Thoracic aorta (tissue), 2 donors: Measurements from ENCODE around the gene CACNA1I. TPM values are rescaled to one million over a fixed set of nuclear protein-coding genes. Genes with fewer than 3 reads are reported as not detected.

Experiments
- ATAC-seq: fragments of 150-250 bp; one replicate; pipeline ENCODE4 v1.8.0; 2017; ENCODE audit warnings: low read depth; ENCODE audit not compliant: insufficient number of reproducible peaks, low FRiP score
- DNase-seq: peaks from one replicate; pipeline ENCODE4 v3.0.0-alpha.2; 2020; ENCODE audit warnings: low spot score
- H3K27ac ChIP-seq, 2 donors: fragments of 200-600 bp; sonication (generic); 1 replicate in 1 of 2; 2 replicates in 1 of 2; pipeline ENCODE4 v1.5.1; 2016; ENCODE audit warnings: mild to moderate bottlenecking in 2 of 2, moderate library complexity in 2 of 2
- H3K27me3 ChIP-seq: fragments of 200-600 bp; sonication (generic); replicated peaks from 2 replicates; pipeline ENCODE4 v1.6.0; 2016; ENCODE audit warnings: mild to moderate bottlenecking; ENCODE audit not compliant: insufficient read depth
- H3K36me3 ChIP-seq: fragments of 200-600 bp; sonication (generic); one replicate; pipeline ENCODE4 v1.5.1; 2016
- H3K4me1 ChIP-seq, 2 donors: fragments of 200-600 bp; sonication (generic); 1 replicate in 1 of 2; 2 replicates in 1 of 2; pipeline versions ENCODE4 v1.5.1 to v1.6.0; 2016; ENCODE audit warnings: low read depth in 2 of 2, mild to moderate bottlenecking in 1 of 2; ENCODE audit not compliant: control insufficient read depth in 1 of 2
- H3K4me3 ChIP-seq: fragments of 200-600 bp; sonication (generic); 2 replicates; pipeline ENCODE4 v1.5.1; 2016; ENCODE audit warnings: mild to moderate bottlenecking
- H3K9me3 ChIP-seq: fragments of 200-600 bp; sonication (generic); 2 replicates; pipeline ENCODE4 v1.5.1; 2016
- total RNA-seq, 2 donors: library from RNA; depleted of rRNA; stranded (reverse); fragments of >200 nt; gene quantifications; one replicate each; pipeline versions ENCODE4 v1.1.0 to v1.2.3, GENCODE V29; 2016
- TF ChIP-seq, protein P1 (sequence below): fragments of 200-600 bp; sonication (generic); IDR thresholded peaks from one replicate; pipeline ENCODE4 v1.5.1; 2019; ENCODE audit warnings: antibody characterized with exemption

Gene CACNA1I
- total RNA-seq, 2 donors from 2014 or later = 0.14 to 0.21 TPM

DNA sequence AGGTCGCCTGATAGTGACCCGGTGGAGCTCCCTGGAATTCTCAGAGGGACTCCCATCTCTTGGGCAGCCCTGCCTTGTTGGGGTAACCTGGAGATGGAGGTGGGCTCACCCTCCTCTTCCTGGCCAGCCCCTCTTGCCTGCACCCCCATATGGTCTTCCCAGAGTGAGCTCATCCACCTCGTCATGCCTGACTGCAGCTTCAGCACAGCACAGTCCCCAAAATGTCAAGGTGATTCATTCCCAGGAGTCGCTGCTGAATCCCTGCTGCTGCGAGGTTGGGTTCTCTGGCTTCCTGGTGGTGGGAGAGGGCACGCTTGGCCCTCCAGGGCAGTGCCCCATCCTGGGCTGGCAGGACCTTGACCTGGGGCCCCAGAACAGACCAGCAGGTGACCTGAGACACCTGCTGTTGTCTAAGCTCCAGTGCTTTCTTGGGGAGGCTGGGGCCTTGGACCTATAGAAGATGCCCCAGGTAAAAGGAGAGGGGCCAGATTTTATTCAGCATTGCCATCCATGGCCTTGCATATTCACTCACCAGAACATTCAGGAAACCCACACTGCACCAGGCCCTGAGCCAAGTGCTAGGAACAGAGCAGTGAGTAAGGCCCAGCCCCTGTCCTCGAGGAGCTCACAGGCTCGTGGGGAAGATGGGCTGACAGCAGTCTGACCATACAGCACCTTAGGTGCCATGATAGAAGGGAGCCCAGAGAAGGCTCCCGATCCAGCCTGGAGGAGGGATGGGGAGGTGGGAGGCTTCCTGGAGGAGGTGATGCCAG, 72.9 kb downstream of the CACNA1I start:
- DNase-seq (no peak), ATAC-seq (no peak)
- H3K27me3 ChIP-seq = no peaks in the 10 kb centered on the region
- TF ChIP-seq, protein P1, sequence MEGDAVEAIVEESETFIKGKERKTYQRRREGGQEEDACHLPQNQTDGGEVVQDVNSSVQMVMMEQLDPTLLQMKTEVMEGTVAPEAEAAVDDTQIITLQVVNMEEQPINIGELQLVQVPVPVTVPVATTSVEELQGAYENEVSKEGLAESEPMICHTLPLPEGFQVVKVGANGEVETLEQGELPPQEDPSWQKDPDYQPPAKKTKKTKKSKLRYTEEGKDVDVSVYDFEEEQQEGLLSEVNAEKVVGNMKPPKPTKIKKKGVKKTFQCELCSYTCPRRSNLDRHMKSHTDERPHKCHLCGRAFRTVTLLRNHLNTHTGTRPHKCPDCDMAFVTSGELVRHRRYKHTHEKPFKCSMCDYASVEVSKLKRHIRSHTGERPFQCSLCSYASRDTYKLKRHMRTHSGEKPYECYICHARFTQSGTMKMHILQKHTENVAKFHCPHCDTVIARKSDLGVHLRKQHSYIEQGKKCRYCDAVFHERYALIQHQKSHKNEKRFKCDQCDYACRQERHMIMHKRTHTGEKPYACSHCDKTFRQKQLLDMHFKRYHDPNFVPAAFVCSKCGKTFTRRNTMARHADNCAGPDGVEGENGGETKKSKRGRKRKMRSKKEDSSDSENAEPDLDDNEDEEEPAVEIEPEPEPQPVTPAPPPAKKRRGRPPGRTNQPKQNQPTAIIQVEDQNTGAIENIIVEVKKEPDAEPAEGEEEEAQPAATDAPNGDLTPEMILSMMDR = no peak
- no peaks in the 10 kb centered on the region for H3K36me3 ChIP-seq
- no peak overlapping the region for H3K4me3 ChIP-seq
- H3K9me3 ChIP-seq = no peaks in the 10 kb centered on the region
- H3K27ac ChIP-seq = no peak overlapping the region
- no peaks in the 10 kb centered on the region for H3K4me1 ChIP-seq

DNA sequence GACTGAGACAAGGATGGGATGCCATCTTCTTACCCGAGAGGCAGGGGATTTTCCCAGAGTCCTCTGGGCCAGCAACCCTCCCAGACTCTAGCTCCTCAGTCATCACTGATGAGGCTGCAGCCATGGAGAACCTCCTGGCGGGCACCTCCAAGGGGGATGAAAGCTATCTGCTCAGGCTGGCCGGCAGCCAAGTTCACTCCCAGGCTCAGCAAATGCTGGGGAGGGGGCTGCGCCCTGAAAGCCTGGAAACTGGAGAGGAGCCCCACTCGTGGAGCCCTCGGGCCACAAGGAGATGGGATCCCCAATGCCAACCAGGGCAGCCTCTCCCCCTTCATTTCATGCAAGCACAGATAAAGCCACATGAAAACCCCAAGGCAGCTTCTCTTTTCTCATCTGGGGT, 75.0 kb downstream of the CACNA1I start:
- ATAC-seq = no peak
- Histone ChIP-seq H3K9me3 (no peaks in the 10 kb centered on the region), H3K4me3 (no peak overlapping the region), H3K36me3 (no peaks in the 10 kb centered on the region), H3K27me3 (no peaks in the 10 kb centered on the region), H3K27ac (no peak overlapping the region), H3K4me1 (no peaks in the 10 kb centered on the region)
- TF ChIP-seq, protein P1 = no peak
- DNase-seq = no peak

DNA sequence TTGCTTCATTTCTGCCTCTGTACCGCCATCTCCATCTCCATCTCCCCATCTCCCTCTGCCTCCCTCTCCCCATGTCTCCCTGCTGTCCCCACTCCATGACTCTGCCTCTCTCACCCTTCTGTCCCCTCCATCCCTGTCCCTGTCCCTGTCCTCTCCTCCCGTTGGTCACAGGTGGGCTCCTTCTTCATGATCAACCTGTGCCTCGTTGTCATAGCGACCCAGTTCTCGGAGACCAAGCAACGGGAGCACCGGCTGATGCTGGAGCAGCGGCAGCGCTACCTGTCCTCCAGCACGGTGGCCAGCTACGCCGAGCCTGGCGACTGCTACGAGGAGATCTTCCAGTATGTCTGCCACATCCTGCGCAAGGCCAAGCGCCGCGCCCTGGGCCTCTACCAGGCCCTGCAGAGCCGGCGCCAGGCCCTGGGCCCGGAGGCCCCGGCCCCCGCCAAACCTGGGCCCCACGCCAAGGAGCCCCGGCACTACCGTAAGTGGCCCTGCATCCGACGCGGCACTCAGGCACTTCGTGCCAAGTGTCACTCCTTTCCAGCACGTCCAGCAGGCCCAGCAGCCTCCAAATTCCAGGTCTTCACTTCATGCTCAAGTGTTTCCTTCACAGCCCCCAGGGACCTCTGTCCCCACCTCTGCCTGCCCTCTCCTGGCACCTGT, 76.0 kb downstream of the CACNA1I start:
- TF ChIP-seq, protein P1 = no peak
- ATAC-seq (no peak), DNase-seq (no peak)
- Histone ChIP-seq H3K36me3 (no peaks in the 10 kb centered on the region), H3K27ac (no peak overlapping the region), H3K9me3 (no peaks in the 10 kb centered on the region), H3K4me1 (no peaks in the 10 kb centered on the region), H3K4me3 (no peak overlapping the region), H3K27me3 (no peaks in the 10 kb centered on the region)

DNA sequence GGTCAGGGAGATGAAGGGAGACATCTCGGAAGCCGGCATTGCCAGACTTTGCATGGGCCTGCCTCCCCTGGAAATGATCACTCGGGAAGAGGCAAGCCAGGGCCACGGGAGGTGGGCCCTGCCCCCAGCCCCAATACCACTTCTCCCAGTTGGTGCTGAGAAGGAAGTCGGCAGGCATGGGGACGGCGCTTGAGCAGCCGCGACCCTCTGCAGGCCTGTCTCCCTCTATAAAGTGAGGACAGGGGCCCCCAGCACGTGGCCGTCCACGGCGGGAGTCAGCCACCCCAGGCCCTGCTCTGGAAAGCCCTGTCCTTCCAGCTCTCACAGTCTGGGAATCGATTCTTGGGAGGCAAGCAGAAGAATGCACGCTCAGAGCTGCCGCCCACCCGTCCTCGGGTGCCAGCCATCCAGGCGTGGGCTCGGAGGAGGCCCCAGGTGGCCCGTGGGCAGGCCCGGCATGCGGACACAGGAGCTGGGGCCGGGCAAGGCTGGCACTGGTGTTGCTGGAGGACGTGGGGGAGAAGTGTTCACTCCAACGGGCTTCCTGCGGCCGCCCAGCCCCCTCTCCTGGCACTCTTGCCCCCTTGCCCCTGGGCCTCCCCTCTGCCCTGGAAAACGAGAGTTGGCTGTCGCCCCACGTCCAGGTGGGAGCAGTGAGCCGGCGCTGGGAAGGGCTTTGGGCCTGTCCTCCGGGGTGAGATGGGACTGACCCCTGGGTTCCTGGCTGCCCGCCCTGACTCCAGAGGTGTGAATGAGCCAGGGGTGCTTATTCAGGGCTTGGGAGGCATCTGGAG, 77.5 kb downstream of the CACNA1I start:
- TF ChIP-seq, protein P1 = no peak
- no peaks in the 10 kb centered on the region for H3K4me1 ChIP-seq
- ATAC-seq (no peak), DNase-seq (no peak)
- no peaks in the 10 kb centered on the region for H3K36me3 ChIP-seq
- H3K27ac ChIP-seq = no peak overlapping the region
- H3K9me3 ChIP-seq = no peaks in the 10 kb centered on the region
- H3K4me3 ChIP-seq = no peak overlapping the region
- H3K27me3 ChIP-seq = no peaks in the 10 kb centered on the region

DNA sequence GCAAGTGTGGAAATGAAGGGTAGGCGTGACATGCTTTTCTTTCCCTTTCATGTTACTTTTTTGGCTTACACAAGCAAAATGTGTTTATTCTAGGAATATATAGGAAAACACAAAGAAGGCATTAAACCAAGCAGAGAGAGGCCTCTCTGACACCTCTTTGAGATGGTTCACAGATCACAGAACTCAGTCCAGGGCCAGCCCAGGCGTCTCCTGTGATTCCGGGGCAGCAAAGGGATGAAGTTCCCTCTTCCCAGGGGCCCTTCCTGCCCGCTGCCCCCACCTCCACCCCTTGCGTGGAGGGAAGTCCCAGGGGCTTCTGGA, 78.0 kb downstream of the CACNA1I start:
- no peaks in the 10 kb centered on the region for H3K4me1 ChIP-seq
- no peak overlapping the region for H3K27ac ChIP-seq
- DNase-seq (no peak), ATAC-seq (no peak)
- no peaks in the 10 kb centered on the region for H3K36me3 ChIP-seq
- TF ChIP-seq, protein P1 = no peak
- no peaks in the 10 kb centered on the region for H3K27me3 ChIP-seq
- H3K9me3 ChIP-seq = no peaks in the 10 kb centered on the region
- H3K4me3 ChIP-seq = no peak overlapping the region
